Activated T-cell treated with anti-CD3 and anti-CD28 coated beads, Interleukin-2, amount 50 U/mL, for 48 hours (primary cell): ENCODE data around the gene HBG2.
"Not testable (repeated sequence)": the region's sequence is repeated elsewhere in the genome, so short reads cannot be mapped to it uniquely, and the experiment has no call there.

ENCODE experiments used
- DNase-seq, 2 experiments: peaks; one replicate each; pipeline ENCODE4 v3.0.0-alpha.2; 2020

HBG2 gene

GRCh38 chr11:5280582-5281102 is 26.1 kb upstream of the HBG2 start:
- DNase-seq = peak; percentile 28 to 36

GRCh38 chr11:5279471-5280090 is 25.0 kb upstream of the HBG2 start:
- no peak for DNase-seq

- DNase-seq = no peak
Measured at GRCh38 chr11:5277807-5278382, 23.3 kb upstream of the HBG2 start.

GRCh38 chr11:5276697-5277096 is 22.1 kb upstream of the HBG2 start:
- no peak for DNase-seq

GRCh38 chr11:5275369-5276110 is 21.0 kb upstream of the HBG2 start:
- no peak for DNase-seq

GRCh38 chr11:5274395-5274794 is 19.8 kb upstream of the HBG2 start:
- no peak for DNase-seq

- no peak for DNase-seq
Measured at GRCh38 chr11:5272395-5273017, 17.9 kb upstream of the HBG2 start.

- no peak for DNase-seq
Measured at GRCh38 chr11:5269715-5270147, 15.2 kb upstream of the HBG2 start, which contains the start of gene HBE1. TSS of gene HBE1 (minus strand) at chr11:5269945. CDS start at chr11:5269890, 55 bp downstream.

- no peak for DNase-seq
Measured at GRCh38 chr11:5267033-5267563, 12.5 kb upstream of the HBG2 start.

GRCh38 chr11:5266609-5267008 is 12.0 kb upstream of the HBG2 start:
- DNase-seq = no peak

GRCh38 chr11:5265832-5266231 is 11.3 kb upstream of the HBG2 start:
- DNase-seq = no peak

- no peak for DNase-seq
Measured at GRCh38 chr11:5258543-5259262, 4.1 kb upstream of the HBG2 start.

GRCh38 chr11:5257296-5257695 is 2.7 kb upstream of the HBG2 start:
- DNase-seq = no peak

GRCh38 chr11:5254023-5254422 is 558 bp downstream of the HBG2 start:
- not testable (repeated sequence) for DNase-seq

GRCh38 chr11:5253440-5253839 is 1.1 kb downstream of the HBG2 start:
- DNase-seq = not testable (repeated sequence)

GRCh38 chr11:5252919-5253265 is 1.7 kb downstream of the HBG2 start:
- no peak for DNase-seq

- DNase-seq = no peak
Measured at GRCh38 chr11:5252192-5252918, 2.2 kb downstream of the HBG2 start.

- DNase-seq = no peak
Measured at GRCh38 chr11:5251746-5252145, 2.8 kb downstream of the HBG2 start.

GRCh38 chr11:5250543-5251204 is 3.9 kb downstream of the HBG2 start:
- no peak for DNase-seq

- not testable (repeated sequence) for DNase-seq
Measured at GRCh38 chr11:5249807-5250396, 4.7 kb downstream of the HBG2 start, which contains the start of gene HBG1. TSS of gene HBG1 (minus strand) at chr11:5249857. CDS start at chr11:5249804, 53 bp downstream.

GRCh38 chr11:5248498-5248897 is 6.1 kb downstream of the HBG2 start:
- DNase-seq = not testable (repeated sequence)
